HG03196 (cell line): ENCODE results near the gene SH3BP1.
A peak's percentile ranks its signal among the peaks of the same experiment; 100 is the strongest.
"Not testable (repeated sequence)": the region's sequence is repeated elsewhere in the genome, so short reads cannot be mapped to it uniquely, and the experiment has no call there.

Experiments
- ATAC-seq: cut with Tn5 transposase; IDR thresholded peaks from one replicate; pipeline ENCODE4 v1.9.1; 2021; ENCODE audit not compliant: unreplicated experiment

The SH3BP1 gene

DNA sequence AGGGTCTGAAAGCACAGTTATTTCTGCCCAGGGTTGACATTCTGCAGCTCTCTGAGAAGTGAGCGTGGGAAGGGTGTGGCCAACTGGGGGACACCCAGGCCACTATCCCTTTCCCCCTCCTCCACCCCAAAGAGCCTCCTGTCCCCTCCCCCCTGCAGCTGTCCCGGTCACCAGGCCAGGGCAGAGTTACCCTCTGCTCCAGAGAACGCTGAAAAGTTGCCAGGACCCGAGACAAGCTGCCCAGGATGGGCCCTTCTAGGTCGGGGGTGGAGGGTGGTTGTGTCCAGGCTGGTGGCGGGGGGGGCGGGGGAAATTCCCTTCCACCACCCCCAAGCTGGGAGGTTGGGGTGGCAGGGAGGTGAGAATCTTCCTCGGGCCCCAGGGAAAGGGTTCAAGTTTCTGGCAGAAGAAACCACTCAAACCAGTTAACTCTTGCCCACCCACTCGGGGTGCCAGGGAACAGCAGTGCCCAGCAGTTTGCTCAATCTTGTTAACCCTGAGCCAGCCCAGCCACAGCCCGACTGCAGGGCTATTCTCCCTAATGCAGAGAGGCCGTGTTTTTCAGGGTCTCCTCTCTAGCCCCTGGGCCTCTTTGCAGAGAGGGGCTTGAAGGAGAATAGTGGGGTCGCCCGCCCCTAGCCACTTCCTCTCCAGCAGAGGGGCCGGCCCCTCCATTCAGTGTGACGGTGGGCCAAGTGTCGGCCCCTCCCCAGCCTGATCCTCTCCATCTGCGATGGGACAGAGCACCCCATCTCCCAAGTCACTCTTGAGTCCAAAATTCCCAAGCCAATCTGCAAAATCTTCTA, 36.7 kb downstream of the SH3BP1 start:
- ATAC-seq, result peak; percentile 10

DNA sequence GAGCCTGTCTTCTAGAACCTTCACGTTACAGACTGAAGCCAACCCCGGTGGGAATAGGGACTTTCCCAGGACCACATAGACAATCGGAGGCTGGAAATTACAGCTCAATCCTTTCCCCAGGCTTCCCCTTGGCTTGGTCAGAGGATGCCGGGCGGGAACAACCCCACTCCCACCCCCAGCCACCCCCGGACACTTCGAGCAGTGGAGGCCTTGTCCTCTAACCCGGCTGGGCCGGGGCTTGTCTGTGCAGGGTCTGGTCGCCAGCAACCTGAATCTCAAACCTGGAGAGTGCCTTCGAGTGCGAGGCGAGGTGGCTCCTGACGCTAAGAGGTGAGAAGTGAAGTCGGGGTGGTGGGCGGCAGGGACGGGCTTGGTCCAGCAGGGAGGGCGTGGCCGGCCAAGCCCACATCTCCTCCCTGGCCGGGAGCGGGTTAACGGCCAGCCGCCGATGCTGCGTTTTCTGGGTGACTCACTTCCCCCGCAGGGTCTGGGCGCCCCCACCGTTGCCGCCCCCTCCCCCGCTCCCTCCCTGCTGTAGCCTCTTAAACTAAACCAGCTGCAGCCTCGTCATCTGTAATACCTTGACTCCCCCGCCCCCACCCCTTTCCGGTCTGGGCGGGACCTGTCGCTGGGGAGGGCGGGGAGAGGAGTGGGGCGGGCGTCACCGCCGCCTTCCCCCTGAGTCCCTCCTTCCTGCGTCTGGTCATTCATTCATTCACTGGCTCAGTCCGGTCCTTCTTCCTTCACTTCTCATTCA, 37.4 kb downstream of the SH3BP1 start:
- ATAC-seq, result peak; percentile 38

DNA sequence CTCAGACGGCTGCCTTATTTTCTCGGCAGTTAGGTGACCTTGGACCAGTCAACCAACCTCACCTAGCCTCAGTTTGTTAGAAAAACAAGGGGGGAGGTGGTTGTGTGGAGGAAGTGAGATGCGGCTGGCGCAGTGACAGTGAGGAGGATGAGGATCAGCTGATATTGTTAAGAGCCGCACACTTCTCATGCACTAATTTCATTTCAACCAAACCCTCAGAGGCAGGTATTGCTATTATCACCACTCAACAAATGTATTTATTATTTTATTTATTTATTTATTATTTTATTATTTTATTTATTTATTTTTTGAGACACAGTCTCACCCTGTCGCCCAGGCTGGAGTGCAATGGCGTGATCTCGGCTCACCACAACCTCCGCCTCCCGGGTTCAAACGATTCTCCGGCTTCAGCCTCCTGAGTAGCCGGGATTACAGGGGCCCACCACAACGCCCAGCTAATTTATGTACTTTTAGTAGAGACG, 38.1 kb downstream of the SH3BP1 start:
- no peak for ATAC-seq

DNA sequence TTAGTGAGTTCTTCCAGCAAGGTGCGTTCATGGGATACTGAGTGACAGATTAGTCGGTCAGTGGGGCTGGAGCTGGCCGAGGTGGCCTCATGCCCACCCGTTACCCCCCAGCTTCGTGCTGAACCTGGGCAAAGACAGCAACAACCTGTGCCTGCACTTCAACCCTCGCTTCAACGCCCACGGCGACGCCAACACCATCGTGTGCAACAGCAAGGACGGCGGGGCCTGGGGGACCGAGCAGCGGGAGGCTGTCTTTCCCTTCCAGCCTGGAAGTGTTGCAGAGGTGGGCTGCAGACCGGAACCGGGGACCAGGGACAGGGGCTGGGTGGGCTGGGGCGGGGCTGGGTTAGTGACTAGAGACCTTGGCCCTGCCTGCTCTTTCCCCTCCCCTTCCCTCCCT, 38.9 kb downstream of the SH3BP1 start:
- ATAC-seq, result no peak

DNA sequence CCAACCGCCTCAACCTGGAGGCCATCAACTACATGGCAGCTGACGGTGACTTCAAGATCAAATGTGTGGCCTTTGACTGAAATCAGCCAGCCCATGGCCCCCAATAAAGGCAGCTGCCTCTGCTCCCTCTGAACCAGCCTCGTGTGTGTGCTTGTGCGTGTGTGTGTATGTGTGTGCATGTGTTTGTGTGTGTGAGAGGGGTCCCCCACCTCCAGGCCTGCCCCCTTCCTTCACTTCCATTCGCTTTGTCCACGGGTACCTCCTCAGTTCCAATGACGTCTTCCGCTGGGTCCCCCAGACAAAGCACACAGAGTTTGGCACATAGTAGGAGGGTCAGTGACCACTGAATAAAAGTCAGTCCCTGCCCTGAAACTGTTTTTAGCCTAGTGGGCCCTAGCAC, 40.2 kb downstream of the SH3BP1 start:
- no peak for ATAC-seq

DNA sequence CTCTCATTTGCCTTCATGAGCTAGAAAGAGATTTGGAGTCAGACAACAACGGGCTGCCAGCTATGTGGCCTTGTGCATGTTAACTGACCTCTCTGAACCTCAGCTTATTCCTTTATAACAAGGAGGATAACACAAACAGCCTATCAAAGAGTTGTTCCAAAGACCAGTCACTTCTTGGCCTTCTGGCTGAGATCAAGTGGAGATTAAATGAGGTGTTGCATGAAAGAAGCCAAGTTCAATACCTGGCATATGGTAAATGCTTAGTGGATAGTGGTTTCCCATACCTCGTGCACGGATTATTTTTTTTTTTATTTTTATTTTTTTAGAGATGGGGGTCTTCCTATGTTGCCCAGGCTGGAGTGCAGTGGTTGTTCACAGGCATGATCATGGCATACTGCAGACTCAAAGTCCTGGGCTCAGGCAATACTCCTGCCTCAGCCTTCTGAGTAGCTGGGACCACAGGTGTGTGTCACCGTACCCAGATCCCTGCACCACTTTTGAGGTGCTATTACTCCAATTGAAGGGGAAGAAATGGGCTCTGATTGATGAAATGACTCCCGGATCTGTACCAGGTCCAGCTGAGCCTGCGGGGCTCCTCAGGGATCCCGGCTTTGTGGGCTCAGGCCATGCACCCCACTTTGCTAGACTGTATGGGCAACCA, 40.9 kb downstream of the SH3BP1 start:
- no peak for ATAC-seq

DNA sequence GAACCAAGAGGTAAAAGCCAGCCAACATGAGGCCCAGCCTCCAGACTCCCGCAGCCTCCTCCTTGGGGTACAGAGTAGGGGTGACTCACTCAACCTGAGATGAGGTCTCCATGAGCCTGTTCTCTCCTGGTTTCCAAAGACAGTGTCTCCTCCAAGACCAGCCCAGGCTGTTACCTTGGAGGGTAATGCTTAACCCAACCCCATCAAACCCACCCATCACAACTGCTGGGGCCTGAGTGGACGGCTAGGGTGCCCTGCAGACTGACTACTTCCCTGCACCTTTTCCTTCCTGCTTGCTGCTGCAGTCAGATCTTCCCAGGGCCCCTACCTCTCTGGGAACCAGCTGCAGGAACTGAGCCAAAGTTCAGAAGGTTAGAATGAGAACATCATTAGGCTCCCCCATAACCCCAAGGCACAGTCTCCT, 41.5 kb downstream of the SH3BP1 start:
- ATAC-seq, result no peak

DNA sequence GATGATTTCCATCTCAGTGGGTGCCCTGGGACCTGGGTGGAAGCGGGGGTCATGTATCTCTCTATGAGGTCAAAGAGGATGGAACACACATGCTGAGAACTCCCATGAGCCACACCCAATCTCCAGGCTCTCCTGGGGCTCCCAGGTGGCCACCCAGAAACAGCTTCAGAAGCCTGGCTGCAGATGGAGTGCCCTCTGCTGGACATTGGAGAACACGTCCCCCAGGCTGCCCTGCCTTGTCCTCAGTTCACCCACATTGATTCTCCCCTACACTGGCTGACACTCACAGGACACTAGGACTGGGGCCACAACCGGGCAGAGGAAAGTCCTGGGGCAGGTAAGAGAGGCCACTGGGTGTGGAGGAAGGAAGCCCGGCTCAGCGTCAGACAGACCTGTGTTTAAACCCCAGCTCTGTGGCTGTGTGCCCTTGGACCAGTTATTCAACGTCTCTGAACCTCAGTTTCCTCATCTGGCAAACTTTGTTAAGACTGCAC, 42.1 kb downstream of the SH3BP1 start:
- ATAC-seq, result no peak

DNA sequence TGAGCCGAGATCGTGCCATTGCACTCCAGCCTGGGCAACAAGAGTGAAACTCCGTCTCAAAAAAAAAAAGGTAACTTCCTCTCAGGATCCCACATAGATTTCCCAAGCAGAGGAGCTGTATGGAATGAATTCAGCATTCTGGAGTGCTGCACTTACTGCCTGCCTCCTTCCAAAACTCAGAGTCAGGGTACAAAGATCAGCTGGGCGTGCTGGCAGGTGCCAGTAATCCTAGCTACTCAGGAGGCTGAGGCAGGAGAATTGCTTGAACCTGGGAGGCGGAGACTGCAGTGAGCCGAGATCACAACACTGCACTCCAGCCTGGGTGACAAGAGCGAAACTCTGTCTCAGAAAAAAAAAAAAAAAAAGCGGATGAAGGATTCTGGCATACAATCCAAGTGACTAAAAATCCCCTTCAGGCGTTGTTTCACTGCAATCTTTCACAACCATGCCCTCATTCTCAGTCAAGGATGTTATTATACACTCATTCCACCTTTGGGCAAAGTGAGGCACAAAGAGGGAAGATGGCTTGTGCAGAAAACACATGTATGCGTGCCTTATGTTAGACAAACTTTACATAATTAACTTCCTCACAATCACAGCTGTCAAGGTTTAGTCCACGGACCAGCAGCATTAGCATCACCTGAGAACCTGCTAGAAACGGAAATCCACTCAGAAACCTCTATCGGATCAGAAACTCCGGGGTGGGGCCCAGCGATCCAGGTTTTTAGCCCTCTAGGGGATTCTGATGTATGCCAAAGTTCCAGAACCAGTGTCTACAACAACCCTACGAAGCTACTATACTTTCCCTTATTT, 45.5 kb downstream of the SH3BP1 start:
- ATAC-seq, result no peak

DNA sequence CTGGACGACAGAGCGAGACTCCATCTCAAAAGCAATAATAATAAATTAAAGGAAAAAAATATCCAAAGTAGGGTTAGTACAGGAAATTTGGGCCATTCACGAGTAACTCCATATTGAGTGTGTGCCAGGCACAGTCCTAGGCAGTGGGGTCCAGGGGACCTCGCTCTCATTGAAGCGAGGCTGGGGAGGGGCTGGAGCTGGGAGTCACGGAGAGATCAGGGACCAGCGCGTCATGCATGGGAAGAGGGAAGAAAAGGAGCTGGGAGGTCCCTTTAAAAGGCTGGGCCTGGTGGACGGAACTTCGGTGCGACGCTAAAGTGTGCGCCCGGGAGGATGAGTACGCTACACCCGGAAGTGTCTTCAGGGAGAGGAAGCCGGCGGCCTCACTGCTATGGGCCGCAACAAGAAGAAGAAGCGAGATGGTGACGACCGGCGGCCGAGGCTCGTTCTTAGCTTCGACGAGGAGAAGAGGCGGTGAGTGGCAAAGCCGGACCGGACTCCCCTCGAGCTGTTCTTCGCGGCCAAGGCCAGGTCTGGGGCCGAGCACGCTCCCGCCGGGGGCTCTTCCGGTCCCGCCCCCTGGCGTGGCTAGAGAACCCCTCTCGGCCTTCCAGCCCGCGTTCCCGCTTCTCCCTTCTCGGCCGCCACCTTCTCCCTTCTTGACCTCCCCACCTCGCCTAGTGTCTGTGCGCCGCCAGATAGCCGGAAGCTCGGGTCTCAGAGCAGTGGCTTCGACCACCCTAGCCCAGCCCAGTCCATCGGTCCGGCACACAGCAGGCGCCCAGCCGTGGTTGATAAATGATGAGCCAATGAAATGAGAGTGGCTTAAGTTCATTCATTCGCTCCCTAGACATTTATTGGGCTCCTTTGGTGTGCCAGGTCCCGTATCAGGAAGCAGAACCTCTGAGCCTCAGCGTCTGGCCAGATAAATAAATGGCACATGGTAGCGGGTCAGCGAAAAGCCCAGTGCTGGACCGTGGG, 46.8 kb downstream of the SH3BP1 start, which contains the start of gene NOL12:
TSS of gene NOL12 (plus strand) at position 342 of the 981 bp plus-strand sequence. CDS start at position 392, 50 bp downstream.
- peak; percentile 78 for ATAC-seq

DNA sequence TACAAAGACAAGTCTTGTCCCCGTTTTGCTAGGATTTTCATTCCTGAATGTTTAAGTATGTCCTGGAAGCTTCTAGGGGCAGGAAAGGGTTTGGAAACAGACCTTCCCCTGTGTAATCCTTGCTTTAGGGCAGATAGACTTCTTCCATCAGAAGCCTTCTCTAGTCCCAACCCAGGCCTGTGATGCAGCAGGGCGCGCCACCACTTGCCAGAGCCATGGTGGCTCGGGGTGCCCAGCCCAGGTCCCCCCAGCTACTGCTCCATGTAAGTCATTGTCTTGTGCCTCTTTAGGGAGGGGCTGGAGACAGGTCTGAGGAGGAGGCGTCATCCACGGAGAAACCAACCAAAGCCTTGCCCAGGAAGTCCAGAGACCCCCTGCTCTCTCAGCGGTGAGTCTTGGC, 50.9 kb downstream of the SH3BP1 start:
- ATAC-seq, result no peak

DNA sequence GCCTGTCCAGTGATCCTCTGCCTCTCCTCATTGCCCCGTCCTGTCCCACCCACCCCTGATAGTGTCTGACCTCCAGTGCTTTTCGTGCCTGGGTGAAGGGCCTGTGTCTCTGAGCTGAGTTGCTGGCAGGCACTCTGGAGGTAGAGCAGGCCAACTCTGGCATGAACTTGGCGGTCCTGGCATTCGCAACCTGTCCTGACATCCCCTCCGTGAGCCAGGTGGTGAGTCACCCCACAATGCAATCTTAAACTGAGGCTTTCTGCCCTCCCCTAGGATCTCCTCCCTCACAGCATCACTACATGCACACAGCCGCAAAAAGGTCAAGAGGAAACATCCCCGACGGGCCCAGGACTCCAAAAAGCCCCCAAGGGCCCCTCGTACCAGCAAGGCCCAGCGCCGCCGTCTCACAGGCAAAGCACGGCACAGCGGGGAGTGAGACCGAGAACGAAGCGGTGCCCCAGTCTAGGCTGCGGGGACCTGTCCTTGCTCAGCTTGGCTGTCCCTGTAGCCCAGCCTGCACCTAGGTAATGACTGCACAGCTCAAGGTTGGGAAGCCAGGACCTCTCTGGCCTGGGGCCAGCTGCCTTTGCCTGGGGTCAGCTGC, 51.5 kb downstream of the SH3BP1 start:
- no peak for ATAC-seq

DNA sequence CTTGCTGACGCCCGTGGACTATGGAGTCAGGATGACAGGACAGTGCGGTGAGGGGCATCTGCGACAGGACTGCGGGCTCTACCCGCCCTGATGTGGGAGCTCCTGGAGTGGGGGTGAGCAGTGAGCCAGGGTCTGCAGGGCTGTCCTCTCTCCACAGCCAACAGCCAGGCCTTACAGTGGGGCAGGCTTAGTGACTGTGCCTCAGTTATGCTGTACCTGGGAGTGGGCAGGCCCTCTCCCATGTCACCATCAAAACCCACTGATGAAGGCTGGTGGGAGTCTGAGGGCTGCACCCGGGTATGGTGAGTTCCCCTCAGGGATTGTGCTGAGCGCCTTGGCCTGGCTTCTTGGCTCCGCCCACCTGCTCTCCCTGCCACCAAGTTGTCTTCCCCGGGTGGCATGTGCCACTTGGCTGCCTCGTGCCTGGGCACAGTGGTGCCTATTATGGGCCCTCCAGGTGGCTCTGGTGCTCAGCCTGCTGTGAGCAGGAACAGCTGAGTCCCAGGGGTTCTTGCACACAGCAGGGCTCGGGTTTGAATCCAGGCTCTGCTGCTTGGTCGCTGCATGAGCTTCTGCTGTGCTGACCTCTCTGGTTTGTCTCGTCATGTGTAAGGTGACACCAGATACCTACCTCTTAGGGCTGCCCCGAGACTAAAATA, 53.3 kb downstream of the SH3BP1 start:
- ATAC-seq, result no peak

DNA sequence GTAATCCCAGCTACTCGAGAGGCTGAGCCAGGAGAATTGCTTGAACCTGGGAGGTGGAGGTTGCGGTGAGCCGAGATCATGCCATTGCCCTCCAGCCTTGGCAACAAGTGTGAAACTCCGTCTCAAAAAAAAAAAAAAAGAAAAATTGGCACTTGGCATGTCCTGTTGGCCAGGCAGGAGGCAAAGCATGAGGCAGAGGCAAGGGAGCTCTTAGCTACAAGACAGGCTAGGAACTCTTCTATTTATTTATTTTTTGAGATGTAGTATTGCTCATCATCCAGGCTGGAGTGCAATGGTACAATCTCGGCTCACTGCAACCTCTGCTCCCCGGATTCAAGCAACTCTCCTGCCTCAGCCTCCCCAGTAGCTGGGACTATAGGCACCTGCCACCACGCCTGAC, 54.7 kb downstream of the SH3BP1 start:
- ATAC-seq, result not testable (repeated sequence)

DNA sequence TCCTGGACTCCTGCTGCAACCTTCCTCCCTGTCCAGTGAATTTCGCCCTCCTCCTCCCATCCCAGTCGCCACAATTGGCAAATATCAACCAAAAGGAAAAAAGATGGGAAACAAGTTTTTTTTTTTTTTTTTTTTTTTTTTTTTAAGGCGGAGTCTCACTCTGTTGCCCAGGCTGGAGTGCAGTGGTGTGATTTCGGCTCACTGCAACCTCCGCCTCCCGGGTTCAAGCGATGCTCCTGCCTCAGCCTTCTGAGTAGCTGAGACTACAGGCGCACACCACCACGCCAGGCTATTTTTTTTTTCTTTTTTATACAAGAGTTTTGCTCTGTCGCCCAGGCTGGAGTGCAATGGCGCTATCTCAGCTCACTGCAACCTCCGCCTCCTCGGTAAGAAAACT, 56.8 kb downstream of the SH3BP1 start:
- not testable (repeated sequence) for ATAC-seq

DNA sequence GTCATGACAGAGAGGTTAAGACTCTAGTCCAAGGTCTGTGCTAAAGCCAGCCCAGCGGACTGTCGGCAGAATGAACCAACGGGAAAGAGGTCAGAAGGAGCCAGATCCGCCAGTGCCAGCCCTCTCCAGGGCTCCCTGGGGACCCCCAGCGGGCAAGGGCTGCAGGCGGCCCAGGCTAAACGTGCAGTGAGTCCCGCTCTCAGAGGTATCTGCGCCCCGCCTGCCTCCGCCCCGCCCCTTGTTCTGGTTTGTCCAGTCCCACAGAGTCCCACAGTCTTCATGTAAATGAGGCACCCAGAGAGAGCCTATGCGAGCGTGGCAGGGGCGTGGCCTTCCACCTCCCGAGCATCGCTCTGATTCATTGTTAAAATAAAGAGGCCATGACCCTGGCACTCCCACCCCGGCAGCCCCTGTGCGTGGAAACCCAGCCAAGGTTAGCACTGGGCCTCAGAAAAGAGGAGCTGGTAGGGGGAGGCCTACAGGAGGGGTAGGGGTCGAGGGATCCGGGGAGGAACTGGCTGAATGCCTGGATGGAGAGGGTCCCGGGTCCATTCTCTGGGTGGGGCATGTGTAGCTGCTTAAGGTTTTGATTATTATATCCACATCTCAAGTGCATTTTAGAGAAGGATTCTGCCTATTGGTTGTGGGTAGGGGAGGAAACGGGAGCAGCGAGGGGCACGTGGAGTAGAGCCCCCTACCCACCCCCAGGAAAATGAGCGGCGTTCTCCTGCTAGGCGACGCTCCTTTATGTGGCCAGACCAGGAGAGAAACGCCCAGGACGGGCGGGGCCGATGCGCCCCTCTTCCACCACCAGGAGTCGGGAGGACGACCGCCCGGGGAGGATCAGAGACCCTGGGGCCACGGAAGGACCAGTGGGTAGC, 57.4 kb downstream of the SH3BP1 start, which contains the start of gene TRIOBP:
TSS of gene TRIOBP (plus strand) at position 392 of the 881 bp plus-strand sequence. CDS start 4,318 bp downstream, outside the sequence.
- peak; percentile 68 for ATAC-seq

DNA sequence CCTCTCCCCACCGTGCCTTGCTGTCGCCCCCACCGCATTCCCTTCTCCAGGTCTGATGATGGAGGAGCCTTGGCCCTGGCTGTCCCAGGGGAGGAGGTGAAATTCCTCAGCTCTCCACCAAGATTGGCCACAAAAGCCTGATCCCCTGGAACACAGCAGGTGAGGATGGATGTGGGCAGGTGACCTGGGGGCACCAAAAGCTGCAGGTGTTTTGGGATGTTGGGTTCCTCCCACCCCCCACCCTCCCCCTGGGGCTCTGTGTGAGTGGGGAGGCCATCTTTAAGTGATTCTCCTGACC, 58.0 kb downstream of the SH3BP1 start:
- no peak for ATAC-seq
